PC-9 (cell line): ENCODE data around the gene AGAP1. TPM values are rescaled to one million over a fixed set of nuclear protein-coding genes. Genes with fewer than 3 reads are reported as not detected.

Experiments
- BruUV-seq: library from RNA; stranded (reverse); fragments of 400-500 nt; replicated peaks from 2 replicates; lab custom pipeline; 2021; lab: Mats Ljungman, UMichigan
- CTCF ChIA-PET: fragments of 300-600 bp; sonication (Branson Sonifier 250); formaldehyde crosslinking; loops from one replicate; lab custom pipeline; 2022; ENCODE audit warnings: antibody characterized with exemption; lab: Charles Lee
- POLR2A ChIA-PET: fragments of 300-600 bp; sonication (Branson Sonifier 250); formaldehyde crosslinking; loops from one replicate; lab custom pipeline; 2022; ENCODE audit warnings: antibody characterized with exemption; ENCODE audit not compliant: unreplicated experiment; lab: Charles Lee
- DNase-seq, 2 experiments: peaks; one replicate each; pipeline versions ENCODE4 v3.0.0 to v3.0.0-alpha.2; 2015 to 2022; ENCODE audit warnings: mixed read lengths in 1 of 2
- H2AFZ ChIP-seq: fragments of 200-600 bp; sonication (generic); 2 replicates; pipeline ENCODE4 v1.8.1; 2017; ENCODE audit warnings: antibody characterized with exemption
- H3F3A ChIP-seq: fragments of 200-600 bp; sonication (generic); 2 replicates; pipeline ENCODE4 v1.8.1; 2017; ENCODE audit warnings: antibody characterized with exemption, mild to moderate bottlenecking, low read depth; ENCODE audit not compliant: insufficient read depth
- H3K27ac ChIP-seq: fragments of 200-600 bp; sonication (generic); 2 replicates; pipeline ENCODE4 v1.6.1; 2016; ENCODE audit warnings: mixed run types
- H3K27me3 ChIP-seq: fragments of 200-600 bp; sonication (generic); 2 replicates; pipeline ENCODE4 v1.6.1; 2016; ENCODE audit warnings: low read depth, mixed run types; ENCODE audit not compliant: insufficient read depth
- H3K36me3 ChIP-seq: fragments of 200-600 bp; sonication (generic); 2 replicates; pipeline ENCODE4 v1.6.1; 2016; ENCODE audit warnings: low read depth, mixed run types
- H3K4me1 ChIP-seq: fragments of 200-600 bp; sonication (generic); replicated peaks from 2 replicates; pipeline ENCODE4 v1.6.1; 2016; ENCODE audit warnings: mixed run types; ENCODE audit not compliant: insufficient read depth
- H3K4me2 ChIP-seq: fragments of 200-600 bp; sonication (generic); 2 replicates; pipeline ENCODE4 v1.6.1; 2017; ENCODE audit warnings: mixed run types
- H3K4me3 ChIP-seq: fragments of 200-600 bp; sonication (generic); 2 replicates; pipeline ENCODE4 v1.6.1; 2016; ENCODE audit warnings: mixed run types
- H3K79me2 ChIP-seq: fragments of 200-600 bp; sonication (generic); 2 replicates; pipeline ENCODE4 v1.6.1; 2017; ENCODE audit warnings: low read depth, mixed run types
- H3K9me2 ChIP-seq: fragments of 200-600 bp; sonication (generic); 2 replicates; pipeline ENCODE4 v1.8.1; 2017; ENCODE audit warnings: mild to moderate bottlenecking; ENCODE audit not compliant: insufficient read depth
- H3K9me3 ChIP-seq: fragments of 200-600 bp; sonication (generic); 2 replicates; pipeline ENCODE4 v1.8.1; 2016; ENCODE audit warnings: low read depth; ENCODE audit not compliant: insufficient read depth
- H4K20me1 ChIP-seq: fragments of 200-600 bp; sonication (generic); 2 replicates; pipeline ENCODE4 v1.8.1; 2017; ENCODE audit not compliant: insufficient read depth
- EZH2 ChIP-seq: fragments of 200-600 bp; sonication (generic); IDR thresholded peaks from 2 replicates; pipeline ENCODE4 v1.8.0; 2017; ENCODE audit warnings: antibody characterized with exemption, low read depth
- intact Hi-C: fragments of 100-400 bp; cut with micrococcal nuclease; formaldehyde crosslinking; loops from one replicate; pipeline ENCODE4 v1.10.0; 2022; ENCODE audit not compliant: unreplicated experiment
- total RNA-seq: library from RNA; stranded (reverse); gene quantifications from 2 replicates; pipeline ENCODE4 v1.2.3, GENCODE V29; 2021
- TF ChIP-seq, protein P1 (sequence below): fragments of 200-600 bp; sonication (generic); conservative IDR thresholded peaks from 2 replicates; pipeline ENCODE4 v1.6.1; 2017; ENCODE audit warnings: mixed run types, antibody characterized with exemption, mild to moderate bottlenecking, moderate library complexity

Gene AGAP1
- total RNA-seq, 1 experiment from 2014 or later, result 91.4 TPM

- H3K79me2 ChIP-seq, result no peaks in the 10 kb centered on the region
- DNase-seq, result no peak
- no peak overlapping the region for H3K27ac ChIP-seq
- intact Hi-C loops, result no loop called here
- no peaks in the 10 kb centered on the region for H3K9me3 ChIP-seq
- no peak overlapping the region for H3K4me3 ChIP-seq
- H3F3A ChIP-seq, result no peaks in the 10 kb centered on the region
- BruUV-seq, result no TSS peak
- H3K4me1 ChIP-seq, result no peaks in the 10 kb centered on the region
- no peaks in the 10 kb centered on the region for H3K27me3 ChIP-seq
- no peak overlapping the region for H3K4me2 ChIP-seq
- peaks cover 11% of the 10 kb centered on the region; the same call in 1 of the 2 replicates for H4K20me1 ChIP-seq
- POLR2A ChIA-PET, result no interaction called here
- TF ChIP-seq, protein P1, sequence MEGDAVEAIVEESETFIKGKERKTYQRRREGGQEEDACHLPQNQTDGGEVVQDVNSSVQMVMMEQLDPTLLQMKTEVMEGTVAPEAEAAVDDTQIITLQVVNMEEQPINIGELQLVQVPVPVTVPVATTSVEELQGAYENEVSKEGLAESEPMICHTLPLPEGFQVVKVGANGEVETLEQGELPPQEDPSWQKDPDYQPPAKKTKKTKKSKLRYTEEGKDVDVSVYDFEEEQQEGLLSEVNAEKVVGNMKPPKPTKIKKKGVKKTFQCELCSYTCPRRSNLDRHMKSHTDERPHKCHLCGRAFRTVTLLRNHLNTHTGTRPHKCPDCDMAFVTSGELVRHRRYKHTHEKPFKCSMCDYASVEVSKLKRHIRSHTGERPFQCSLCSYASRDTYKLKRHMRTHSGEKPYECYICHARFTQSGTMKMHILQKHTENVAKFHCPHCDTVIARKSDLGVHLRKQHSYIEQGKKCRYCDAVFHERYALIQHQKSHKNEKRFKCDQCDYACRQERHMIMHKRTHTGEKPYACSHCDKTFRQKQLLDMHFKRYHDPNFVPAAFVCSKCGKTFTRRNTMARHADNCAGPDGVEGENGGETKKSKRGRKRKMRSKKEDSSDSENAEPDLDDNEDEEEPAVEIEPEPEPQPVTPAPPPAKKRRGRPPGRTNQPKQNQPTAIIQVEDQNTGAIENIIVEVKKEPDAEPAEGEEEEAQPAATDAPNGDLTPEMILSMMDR, result no peak
- no peak for TF ChIP-seq EZH2
- CTCF ChIA-PET, result no interaction called here
- no peak overlapping the region for H2AFZ ChIP-seq
- H3K36me3 ChIP-seq, result no peaks in the 10 kb centered on the region
- no peaks in the 10 kb centered on the region for H3K9me2 ChIP-seq
These were observed 464.5 kb downstream of the AGAP1 start for GRCh38 chr2:235958221-235958930.

GRCh38 chr2:235958931-235959410 lies 465.1 kb downstream of the AGAP1 start:
- H3K9me2 ChIP-seq, result no peaks in the 10 kb centered on the region
- no peak for TF ChIP-seq EZH2
- TF ChIP-seq, protein P1, result no peak
- peaks cover 11% of the 10 kb centered on the region; the same call in 1 of the 2 replicates for H4K20me1 ChIP-seq
- H3K27ac ChIP-seq, result no peak overlapping the region
- no peak overlapping the region for H2AFZ ChIP-seq
- H3K27me3 ChIP-seq, result no peaks in the 10 kb centered on the region
- ChIA-PET POLR2A (no interaction called here), CTCF (no interaction called here)
- no peak overlapping the region for H3K4me2 ChIP-seq
- no peak for DNase-seq
- no peaks in the 10 kb centered on the region for H3F3A ChIP-seq
- no peaks in the 10 kb centered on the region for H3K79me2 ChIP-seq
- BruUV-seq, result no TSS peak
- intact Hi-C loops, result no loop called here
- H3K4me1 ChIP-seq, result no peaks in the 10 kb centered on the region
- no peaks in the 10 kb centered on the region for H3K36me3 ChIP-seq
- no peaks in the 10 kb centered on the region for H3K9me3 ChIP-seq
- H3K4me3 ChIP-seq, result no peak overlapping the region

- Histone ChIP-seq H3K27me3 (no peaks in the 10 kb centered on the region), H3K4me1 (no peaks in the 10 kb centered on the region), H3K36me3 (no peaks in the 10 kb centered on the region), H3K79me2 (no peaks in the 10 kb centered on the region), H3K9me2 (no peaks in the 10 kb centered on the region), H4K20me1 (peaks cover 11% of the 10 kb centered on the region; the same call in 1 of the 2 replicates), H3K4me3 (no peak overlapping the region), H3F3A (no peaks in the 10 kb centered on the region), H3K27ac (no peak overlapping the region), H3K4me2 (no peak overlapping the region), H2AFZ (no peak overlapping the region), H3K9me3 (no peaks in the 10 kb centered on the region)
- no peak for TF ChIP-seq EZH2
- intact Hi-C loops, result no loop called here
- ChIA-PET POLR2A (no interaction called here), CTCF (no interaction called here)
- DNase-seq, result no peak
- BruUV-seq, result no TSS peak
These were observed 466.3 kb downstream of the AGAP1 start for GRCh38 chr2:235960011-235960715.
